ENCODE results near the gene LMAN1L.

GRCh38 chr15:74836846-74837245, 24.2 kb downstream of the LMAN1L start:
- TF ChIP-seq POLR2AphosphoS5 (IDR thresholded peaks at IDR 0.05; ENCODE audit: low read depth, low read length) (no peak), PAX5 (IDR thresholded peaks at IDR 0.05; ENCODE audit: insufficient read depth, low read length, severe bottlenecking) (no peak)

All from GM12891 (cell line).